A549 (cell line): ENCODE results near the gene FAT1. TPM values are rescaled to one million over a fixed set of nuclear protein-coding genes. Genes with fewer than 3 reads are reported as not detected.

Source experiments
- ATAC-seq, 2 experiments: fragments of 200-7000 bp in 1 of 2; fragments of >200 bp in 1 of 2; cut with Nextera tagmentation in 1 of 2; cut with Tn5 transposase in 1 of 2; 3 replicates each; pipeline versions ENCODE4 v1.8.0 to v1.9.1; 2018 to 2020; ENCODE audit warnings: mild to moderate bottlenecking in 1 of 2, moderate library complexity in 1 of 2
- CTCF ChIA-PET: fragments of 300-600 bp; sonication (Branson Sonifier 250); formaldehyde crosslinking; extraction: SDS; loops from one replicate; lab custom pipeline; 2021; ENCODE audit warnings: antibody characterized with exemption, inconsistent platforms; lab: Yijun Ruan, JAX
- POLR2A ChIA-PET: fragments of 350-600 bp; formaldehyde crosslinking; extraction: SDS; loops from one replicate; lab custom pipeline; 2021; ENCODE audit warnings: antibody characterized with exemption, inconsistent platforms; lab: Yijun Ruan, JAX
- DNase-seq, 2 experiments: peaks; one replicate each; pipeline versions ENCODE4 v3.0.0 to v3.0.0-alpha.2; 2011 to 2016; ENCODE audit warnings: low read depth in 1 of 2, low spot score in 1 of 2
- FAIRE-seq: peaks from 2 replicates; lab custom pipeline; 2011; peaks lifted over from hg19 to GRCh38; lab: Jason Lieb, UNC
- H3K27ac ChIP-seq, 2 experiments: fragments of >200 bp; sonication (Bioruptor Twin); formaldehyde crosslinking; 3 replicates each; pipeline ENCODE4 v1.5.1; 2016 to 2017
- H3K4me1 ChIP-seq: fragments of >200 bp; sonication (Bioruptor Twin); formaldehyde crosslinking; 3 replicates; pipeline ENCODE4 v1.6.1; 2016
- H3K4me2 ChIP-seq: fragments of >200 bp; sonication (Bioruptor Twin); formaldehyde crosslinking; 3 replicates; pipeline ENCODE4 v1.6.1; 2016
- H3K4me3 ChIP-seq: fragments of >200 bp; sonication (Bioruptor Twin); formaldehyde crosslinking; 3 replicates; pipeline ENCODE4 v1.5.1; 2016
- H3K9me3 ChIP-seq: fragments of >200 bp; sonication (Bioruptor Twin); formaldehyde crosslinking; 3 replicates; pipeline ENCODE4 v1.6.1; 2016
- CEBPB ChIP-seq, 2 experiments: fragments of >200 bp in 1 of 2; sonication (Bioruptor Twin) in 1 of 2; formaldehyde crosslinking in 1 of 2; IDR thresholded peaks; 2 replicates each; pipeline ENCODE4 v1.6.1; 2012 to 2016
- EHMT2 ChIP-seq: fragments of 200-600 bp; sonication (generic); IDR thresholded peaks from 2 replicates; pipeline ENCODE4 v1.6.1; 2016; ENCODE audit warnings: antibody characterized with exemption, low read depth, mild to moderate bottlenecking, moderate library complexity
- FOSL2 ChIP-seq, 2 experiments: fragments of 450-650 bp in 1 of 2; fragments of >200 bp in 1 of 2; sonication (Bioruptor Twin) in 1 of 2; formaldehyde crosslinking; IDR thresholded peaks; 2 replicates each; pipeline versions ENCODE4 v1.5.0 to v1.6.1; 2016 to 2020; ENCODE audit warnings: mild to moderate bottlenecking in 1 of 2, moderate library complexity in 1 of 2
- JUN ChIP-seq, 2 experiments: fragments of >200 bp; sonication (Bioruptor Twin); formaldehyde crosslinking; IDR thresholded peaks; 2 replicates in 1 of 2; 3 replicates in 1 of 2; pipeline ENCODE4 v1.6.1; 2016 to 2017
- JUNB ChIP-seq: fragments of >200 bp; sonication (Bioruptor Twin); formaldehyde crosslinking; IDR thresholded peaks from 2 replicates; pipeline ENCODE4 v1.6.1; 2016
- MAFK ChIP-seq: fragments of 450-650 bp; IDR thresholded peaks from 2 replicates; pipeline ENCODE4 v1.6.1; 2014; ENCODE audit not compliant: partially characterized antibody
- PHF8 ChIP-seq: fragments of 200-600 bp; sonication (generic); IDR thresholded peaks from 2 replicates; pipeline ENCODE4 v1.6.1; 2016; ENCODE audit warnings: low read depth, mild to moderate bottlenecking, antibody characterized with exemption, moderate library complexity, borderline replicate concordance
- POLR2A ChIP-seq: IDR thresholded peaks from 2 replicates; pipeline ENCODE4 v1.6.1; 2012; ENCODE audit warnings: mild to moderate bottlenecking, low read length
- RARB ChIP-seq: fragments of 250-450 bp; sonication (Bioruptor Pico); IDR thresholded peaks from 2 replicates; pipeline ENCODE4 v1.8.0; 2021; ENCODE audit warnings: mild to moderate bottlenecking, moderate library complexity
- RCOR1 ChIP-seq: fragments of 150-350 bp; IDR thresholded peaks from 2 replicates; pipeline ENCODE4 v1.6.1; 2014; ENCODE audit warnings: antibody characterized with exemption, low read length, low read depth
- WGBS: methylation state at CpG from one replicate; pipeline ENCODE4 v1.1.6; 2017; ENCODE audit errors: missing lambda C conversion rate; 5-methylcytosine and 5-hydroxymethylcytosine counted together
- polyA plus RNA-seq, 4 experiments: library from polyadenylated mRNA; depleted of rRNA in 3 of 4; stranded (reverse); fragments of >200 nt; fragmentation: RNase III in 1 of 4; extraction: RNeasy Plus Mini Kit Qiagen cat#74134 plus additional on column Dnase treatment in 1 of 4; gene quantifications; 2 replicates in 3 of 4; 3 replicates in 1 of 4; pipeline ENCODE4 v1.2.3, GENCODE V29; 2011 to 2017
- TF ChIP-seq, protein P1 (sequence below): fragments of >200 bp; sonication (Bioruptor Twin); formaldehyde crosslinking; IDR thresholded peaks from 2 replicates; pipeline ENCODE4 v1.6.1; 2016
- TF ChIP-seq, protein P2 (sequence below): fragments of 200-600 bp; sonication (generic); IDR thresholded peaks from 2 replicates; pipeline ENCODE4 v1.6.1; 2016; ENCODE audit warnings: antibody characterized with exemption, mild to moderate bottlenecking, moderate library complexity

Gene FAT1
- polyA plus RNA-seq, 2 of the 4 experiments (the other 2 are of a cell fraction) = 62.2 to 177 TPM

DNA sequence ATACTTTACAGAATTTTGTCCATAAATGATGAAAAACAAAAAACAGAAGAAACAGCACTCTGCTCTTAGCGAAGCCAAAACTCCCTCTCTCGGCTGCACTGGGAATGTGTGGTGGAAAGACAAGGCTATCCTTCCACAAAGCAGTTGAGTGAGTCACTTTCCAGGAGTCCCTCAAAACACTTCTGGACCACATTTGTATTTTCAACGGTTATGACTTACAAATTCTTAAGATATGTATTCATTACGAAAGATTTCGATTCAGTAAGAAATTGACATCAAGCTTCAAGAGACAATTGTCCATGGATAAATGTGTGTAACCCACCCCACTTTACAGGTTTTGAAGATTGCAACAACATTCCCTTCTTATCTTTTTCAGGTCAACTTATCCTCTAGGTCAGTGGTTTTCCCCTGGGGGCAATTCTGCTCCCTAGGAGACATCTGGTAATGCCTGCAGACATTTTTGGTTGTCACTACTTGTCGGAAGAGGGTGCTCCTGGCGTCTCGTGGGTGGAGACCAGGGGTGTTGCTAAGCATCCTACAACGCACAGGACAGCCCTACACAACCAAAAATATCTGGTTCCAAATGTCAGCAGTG, 101.6 kb downstream of the FAT1 start:
- Histone ChIP-seq H3K27ac (peak overlapping the region in 1 of 2 experiments; percentile 43; a peak in 1 of 6 replicates), H3K4me1 (peaks cover 23% of the 10 kb centered on the region), H3K4me3 (no peak overlapping the region), H3K4me2 (no peak overlapping the region), H3K9me3 (no peaks in the 10 kb centered on the region)
- DNase-seq = no peak
- 47% methylated on average over 9 of the region's 9 CpGs for WGBS
- CTCF ChIA-PET = no interaction called here
- TF ChIP-seq, protein P1, sequence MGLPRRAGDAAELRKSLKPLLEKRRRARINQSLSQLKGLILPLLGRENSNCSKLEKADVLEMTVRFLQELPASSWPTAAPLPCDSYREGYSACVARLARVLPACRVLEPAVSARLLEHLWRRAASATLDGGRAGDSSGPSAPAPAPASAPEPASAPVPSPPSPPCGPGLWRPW = no peak
- TF ChIP-seq FOSL2 (IDR thresholded peaks at IDR 0.05) (no peak), FOSL2 (CRISPR knock-in tag; IDR thresholded peaks at IDR 0.05) (peak; percentile 10; the same call in 1 of the 2 replicates)
- no peak for FAIRE-seq
- POLR2A ChIA-PET = no interaction called here
- peak; percentile 62 to 72; a peak in 3 of 6 replicates for ATAC-seq

DNA sequence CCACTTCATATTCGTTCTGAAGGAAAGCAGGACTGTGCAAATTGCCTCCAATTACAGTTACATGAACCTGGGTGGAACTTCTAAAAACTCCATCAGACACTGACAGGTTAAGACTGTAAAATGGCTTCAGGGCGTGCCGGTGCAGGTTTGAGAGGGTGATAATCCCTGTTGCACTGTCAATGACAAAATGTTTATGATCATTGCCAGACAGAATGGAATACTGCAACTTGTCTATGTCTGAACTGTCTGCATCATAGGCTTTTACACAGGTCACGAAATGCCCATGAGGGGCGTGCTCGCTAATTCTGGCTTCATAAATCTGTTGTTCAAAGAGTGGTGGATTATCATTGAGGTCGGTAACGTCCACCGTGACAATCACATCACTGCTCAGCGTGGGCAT, 104.6 kb downstream of the FAT1 start:
- no peak overlapping the region for H3K4me2 ChIP-seq
- POLR2A ChIA-PET = no interaction called here
- FAIRE-seq (no peak), DNase-seq (no peak), ATAC-seq (no peak)
- TF ChIP-seq RCOR1 (no peak), JUNB (no peak), POLR2A (no peak), MAFK (no peak), EHMT2 (no peak), JUN (IDR thresholded peaks at IDR 0.05) (no peak), PHF8 (no peak)
- TF ChIP-seq, protein P2, sequence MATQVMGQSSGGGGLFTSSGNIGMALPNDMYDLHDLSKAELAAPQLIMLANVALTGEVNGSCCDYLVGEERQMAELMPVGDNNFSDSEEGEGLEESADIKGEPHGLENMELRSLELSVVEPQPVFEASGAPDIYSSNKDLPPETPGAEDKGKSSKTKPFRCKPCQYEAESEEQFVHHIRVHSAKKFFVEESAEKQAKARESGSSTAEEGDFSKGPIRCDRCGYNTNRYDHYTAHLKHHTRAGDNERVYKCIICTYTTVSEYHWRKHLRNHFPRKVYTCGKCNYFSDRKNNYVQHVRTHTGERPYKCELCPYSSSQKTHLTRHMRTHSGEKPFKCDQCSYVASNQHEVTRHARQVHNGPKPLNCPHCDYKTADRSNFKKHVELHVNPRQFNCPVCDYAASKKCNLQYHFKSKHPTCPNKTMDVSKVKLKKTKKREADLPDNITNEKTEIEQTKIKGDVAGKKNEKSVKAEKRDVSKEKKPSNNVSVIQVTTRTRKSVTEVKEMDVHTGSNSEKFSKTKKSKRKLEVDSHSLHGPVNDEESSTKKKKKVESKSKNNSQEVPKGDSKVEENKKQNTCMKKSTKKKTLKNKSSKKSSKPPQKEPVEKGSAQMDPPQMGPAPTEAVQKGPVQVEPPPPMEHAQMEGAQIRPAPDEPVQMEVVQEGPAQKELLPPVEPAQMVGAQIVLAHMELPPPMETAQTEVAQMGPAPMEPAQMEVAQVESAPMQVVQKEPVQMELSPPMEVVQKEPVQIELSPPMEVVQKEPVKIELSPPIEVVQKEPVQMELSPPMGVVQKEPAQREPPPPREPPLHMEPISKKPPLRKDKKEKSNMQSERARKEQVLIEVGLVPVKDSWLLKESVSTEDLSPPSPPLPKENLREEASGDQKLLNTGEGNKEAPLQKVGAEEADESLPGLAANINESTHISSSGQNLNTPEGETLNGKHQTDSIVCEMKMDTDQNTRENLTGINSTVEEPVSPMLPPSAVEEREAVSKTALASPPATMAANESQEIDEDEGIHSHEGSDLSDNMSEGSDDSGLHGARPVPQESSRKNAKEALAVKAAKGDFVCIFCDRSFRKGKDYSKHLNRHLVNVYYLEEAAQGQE = no peak
- H3K4me3 ChIP-seq = no peak overlapping the region
- H3K4me1 ChIP-seq = peaks cover 11% of the 10 kb centered on the region
- no peak overlapping the region for H3K27ac ChIP-seq
- CTCF ChIA-PET = interaction anchor here (1.8 kb wide), 1 partner anchor 10 kb away, joined by 4 read pairs; no protein-coding TSS in a partner anchor
- WGBS = 95% methylated on average over 10 of the region's 10 CpGs
- no peaks in the 10 kb centered on the region for H3K9me3 ChIP-seq

DNA sequence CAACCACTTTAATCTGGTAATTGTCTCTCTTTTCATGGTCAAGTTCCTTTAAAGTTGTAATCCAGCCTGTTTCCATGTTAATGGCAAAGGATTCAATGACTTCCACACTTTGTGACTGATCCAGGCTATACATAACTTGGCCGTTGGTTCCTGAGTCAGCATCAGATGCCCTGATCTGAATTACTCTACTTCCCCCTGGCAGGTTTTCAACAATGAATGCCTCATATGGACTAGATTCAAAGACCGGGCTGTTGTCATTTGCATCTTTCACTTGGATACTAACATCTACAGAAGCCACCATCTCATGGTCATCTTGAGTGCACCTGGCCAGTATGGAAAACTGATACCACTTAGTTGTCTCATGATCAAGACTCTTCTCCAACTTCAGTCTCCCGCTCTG, 105.7 kb downstream of the FAT1 start:
- no peak overlapping the region for H3K4me3 ChIP-seq
- no peaks in the 10 kb centered on the region for H3K9me3 ChIP-seq
- no peak overlapping the region for H3K27ac ChIP-seq
- CTCF ChIA-PET = no interaction called here
- DNase-seq = no peak
- POLR2A ChIA-PET = no interaction called here
- 94% methylated on average over 3 of the region's 3 CpGs for WGBS
- no peak overlapping the region for H3K4me2 ChIP-seq
- TF ChIP-seq CEBPB (IDR thresholded peaks at IDR 0.05) (no peak), RARB (no peak)
- ATAC-seq = no peak
- FAIRE-seq = no peak
- H3K4me1 ChIP-seq = peaks cover 11% of the 10 kb centered on the region

DNA sequence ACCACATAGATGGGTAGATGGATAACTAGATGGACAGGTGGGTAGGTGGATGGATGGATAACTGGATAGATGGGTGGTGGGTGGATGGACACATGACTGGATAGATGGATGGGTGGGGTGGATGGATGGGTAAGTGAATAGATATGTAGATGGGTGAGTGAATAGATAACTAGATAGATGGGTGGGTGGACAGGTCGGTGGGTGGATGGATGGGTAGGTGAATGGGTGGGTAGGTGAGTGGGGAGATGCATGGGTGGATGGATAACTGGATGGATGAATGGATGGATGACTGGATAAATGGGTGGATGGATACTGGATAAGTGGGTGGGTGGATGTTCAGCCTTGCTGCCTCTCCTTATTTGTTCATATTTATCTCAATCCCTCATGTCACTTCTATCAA, 116.2 kb downstream of the FAT1 start:
- ChIA-PET CTCF (no interaction called here), POLR2A (no interaction called here)
- Histone ChIP-seq H3K4me2 (no peak overlapping the region), H3K9me3 (no peaks in the 10 kb centered on the region), H3K4me3 (no peak overlapping the region), H3K4me1 (peaks cover 16% of the 10 kb centered on the region; the same call in 2 of the 3 replicates), H3K27ac (no peak overlapping the region)
- FAIRE-seq (no peak), DNase-seq (no peak), ATAC-seq (no peak)
- TF ChIP-seq, protein P1 = no peak
- 93% methylated on average over 1 of the region's 1 CpG for WGBS
